DMS114 treated with DMSO at 0.1 percent for 48 hours (cell line): ENCODE data around the gene COL26A1.

Source experiments
- DNase-seq: peaks from one replicate; lab custom pipeline; 2025; ENCODE audit not compliant: unreplicated experiment; lab: John Stamatoyannopoulos, UW

COL26A1 gene

DNA sequence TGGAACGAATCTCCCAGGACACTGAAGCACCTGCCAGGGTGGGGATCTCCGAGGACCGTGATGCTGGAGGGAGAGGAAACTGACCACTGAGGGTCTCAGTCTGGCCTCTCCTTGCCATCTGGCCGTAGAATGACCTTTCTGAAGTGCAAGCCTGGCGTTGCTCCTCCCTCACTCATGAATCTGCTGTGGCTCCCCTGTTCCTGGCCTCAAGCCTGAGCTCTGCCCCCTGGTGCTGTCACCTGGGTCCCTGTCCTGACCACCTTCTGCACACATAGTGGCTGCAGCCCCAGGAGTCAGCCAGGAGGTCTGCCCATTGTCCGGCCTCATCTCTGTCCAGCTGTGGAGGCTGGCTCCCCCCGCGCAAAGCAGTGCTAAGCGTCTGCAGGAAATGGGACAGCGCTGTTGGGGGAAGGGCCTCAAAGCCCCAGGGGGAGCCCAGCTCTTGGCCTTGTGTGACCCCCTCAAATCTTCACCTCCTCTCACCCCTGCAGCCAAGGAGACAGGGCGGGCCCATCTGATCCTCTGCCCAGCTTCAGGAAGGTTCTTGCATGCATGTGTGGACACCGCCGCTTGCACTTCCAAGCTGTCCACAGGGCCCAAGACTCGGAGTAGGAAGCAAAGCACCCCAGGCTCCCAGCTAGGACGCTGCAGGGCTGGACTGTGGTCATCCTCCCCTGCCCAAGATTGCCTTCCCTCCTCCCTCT lies 200.7 kb downstream of the COL26A1 start:
- no peak for DNase-seq

DNA sequence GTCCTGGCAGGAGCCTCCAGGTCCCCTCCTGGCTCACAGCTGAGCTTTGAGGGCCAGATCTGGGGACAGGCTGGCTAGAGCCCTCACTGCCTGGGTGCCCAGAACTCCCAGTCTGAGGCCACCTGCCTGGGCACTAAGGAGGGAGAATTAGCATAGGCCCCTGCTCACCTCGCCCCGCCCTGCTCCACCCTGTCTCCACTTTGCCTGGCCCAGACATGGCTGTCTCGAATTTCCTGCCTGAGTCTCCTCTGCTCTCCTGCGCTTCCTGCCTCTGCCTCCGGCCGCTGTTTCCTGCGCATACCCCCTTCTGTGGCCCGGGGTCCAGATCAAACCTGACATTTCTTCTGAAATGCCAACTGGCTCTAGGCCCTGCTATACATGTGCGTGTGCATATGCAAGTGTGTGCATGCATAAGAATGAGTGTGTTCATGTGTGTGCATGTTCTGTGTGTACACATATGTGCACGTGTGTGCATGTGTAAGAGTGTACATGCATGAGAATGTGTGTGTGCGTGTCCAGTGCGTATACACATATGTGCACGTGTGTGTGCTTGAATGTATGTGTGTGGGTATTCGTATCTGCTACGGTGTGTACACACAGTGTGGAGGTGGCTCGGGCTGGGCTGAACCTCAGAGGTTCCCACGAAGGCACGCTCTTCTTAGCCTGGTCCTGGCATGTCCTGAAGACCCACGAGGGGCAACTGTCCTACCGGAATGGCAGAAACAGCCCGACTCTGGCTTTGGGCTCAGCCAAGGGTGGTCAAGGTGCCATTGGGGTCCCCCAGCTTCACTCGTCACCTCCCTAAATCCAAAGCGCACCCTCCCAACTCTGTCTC lies 201.5 kb downstream of the COL26A1 start:
- no peak for DNase-seq

DNA sequence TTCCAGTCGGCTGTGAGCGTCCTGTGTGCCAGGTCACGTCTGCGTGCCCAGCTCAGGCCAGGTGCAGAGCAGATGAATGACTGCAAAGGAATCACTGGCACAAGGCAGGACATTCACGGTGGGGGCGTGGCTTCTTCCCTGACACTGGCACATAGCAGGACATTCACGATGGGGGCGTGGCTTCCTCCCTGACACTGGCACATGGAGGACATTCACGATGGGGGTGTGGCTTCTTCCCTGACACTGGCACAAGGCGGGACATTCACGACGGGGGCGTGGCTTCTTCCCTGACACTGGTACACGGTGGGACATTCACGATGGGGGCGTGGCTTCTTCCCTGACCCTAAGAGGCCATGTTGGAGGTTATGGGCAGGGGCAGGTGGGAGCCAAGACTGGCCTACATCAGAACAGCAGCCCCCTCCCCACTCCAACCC lies 202.1 kb downstream of the COL26A1 start:
- no peak for DNase-seq

DNA sequence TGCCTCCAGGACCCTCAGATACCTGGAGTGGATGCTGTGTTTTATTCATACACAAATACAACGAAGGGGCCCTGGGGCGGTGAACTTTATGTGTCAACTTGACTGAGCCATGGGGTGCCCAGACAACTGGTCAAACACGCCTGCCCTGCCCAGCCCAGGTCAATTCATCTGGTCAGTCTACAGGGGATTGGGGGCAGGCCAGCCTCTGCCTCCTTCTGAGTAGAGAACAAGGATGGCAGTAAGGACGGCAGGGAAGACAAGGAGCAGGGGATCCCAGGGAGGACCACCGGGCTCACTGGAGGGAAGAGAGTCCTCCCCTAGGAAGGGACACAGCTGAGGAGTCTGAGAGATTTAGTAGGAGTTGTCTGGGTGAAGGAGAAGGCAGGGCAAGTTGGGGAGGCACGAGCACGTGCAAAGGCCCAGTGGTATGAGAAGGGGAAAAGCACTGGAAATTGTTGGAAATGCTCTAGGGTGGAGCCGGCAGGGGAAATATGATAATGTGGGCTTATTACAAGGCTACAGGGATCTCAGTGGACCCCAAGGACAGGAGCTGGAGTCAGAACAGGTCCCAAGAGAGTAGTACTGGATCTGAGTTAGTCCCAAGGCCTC lies 203.0 kb downstream of the COL26A1 start:
- DNase-seq: no peak

DNA sequence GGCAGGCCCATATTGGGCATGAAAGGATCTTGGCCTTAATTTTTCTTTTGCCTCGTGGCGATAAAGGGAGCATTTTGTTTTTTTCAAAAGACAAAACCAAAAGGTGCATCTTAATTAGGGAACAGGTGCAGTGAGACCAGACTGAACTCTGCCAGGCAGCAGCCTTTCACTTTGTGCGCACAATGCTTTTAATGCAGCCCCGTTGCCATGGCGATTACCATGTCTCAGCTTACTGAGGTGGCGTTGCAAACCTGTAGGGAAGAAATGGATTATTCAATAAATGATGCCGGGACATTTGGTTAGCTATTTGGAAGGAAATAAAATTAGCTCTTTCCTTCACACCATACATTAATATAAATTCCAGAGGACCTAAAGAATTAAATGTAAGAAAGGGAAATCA lies 204.6 kb downstream of the COL26A1 start:
- DNase-seq: no peak

DNA sequence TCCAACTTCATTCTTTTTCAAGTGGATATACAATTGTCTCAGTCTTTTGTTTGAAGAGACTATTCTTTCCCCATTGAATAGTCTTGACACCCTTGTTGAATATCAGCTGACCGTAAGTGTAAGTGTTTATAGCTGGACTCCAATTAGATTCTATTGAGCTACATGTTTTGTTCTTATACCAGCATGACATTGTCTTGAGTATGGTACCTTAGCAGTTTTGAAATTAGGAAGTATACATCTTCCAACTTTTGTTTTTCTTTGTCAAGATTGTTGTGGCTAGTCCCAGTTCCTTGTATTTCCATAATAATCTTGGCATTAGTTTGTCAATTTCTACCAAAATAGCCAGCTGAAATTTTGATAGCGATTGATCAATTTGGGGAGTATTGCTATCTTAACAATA lies 209.5 kb downstream of the COL26A1 start:
- no peak for DNase-seq

DNA sequence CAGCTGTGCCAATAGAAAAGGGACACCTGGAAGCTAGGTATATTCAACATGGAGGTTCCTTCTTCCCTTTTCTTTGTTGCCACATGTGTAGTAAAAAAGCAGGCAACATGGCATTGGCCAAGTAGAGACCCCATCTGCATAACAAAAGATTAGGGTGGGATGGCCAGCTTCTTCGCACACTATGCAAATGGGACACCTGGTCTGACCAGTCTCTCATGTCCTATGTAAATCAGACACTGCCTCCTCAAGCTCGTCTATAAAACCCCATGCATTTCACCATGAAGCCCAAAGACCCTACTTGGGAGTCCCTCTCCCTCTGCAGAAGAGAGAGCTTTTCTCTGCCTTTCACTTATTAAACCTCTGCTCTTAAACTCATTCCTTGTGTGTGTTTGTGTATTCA lies 212.5 kb downstream of the COL26A1 start:
- DNase-seq: no peak

DNA sequence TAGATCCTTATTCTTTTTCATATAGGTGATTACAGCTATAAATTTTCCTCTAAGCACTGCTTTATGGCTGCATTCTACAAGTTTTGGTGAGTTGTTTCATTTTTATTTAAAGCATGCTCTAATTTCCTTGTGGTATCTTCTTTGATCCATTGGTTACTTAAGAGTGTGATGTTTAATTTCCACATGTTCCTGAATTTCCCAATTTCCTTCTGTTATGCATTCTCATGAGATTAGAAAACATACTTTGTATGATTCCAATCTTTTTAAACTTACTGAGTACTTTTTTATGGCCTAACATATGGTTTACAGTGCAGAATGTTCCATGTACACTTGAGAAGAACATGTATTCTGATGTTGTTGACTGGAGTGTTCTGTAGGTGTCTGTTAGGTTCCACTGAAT lies 213.0 kb downstream of the COL26A1 start:
- DNase-seq: no peak

DNA sequence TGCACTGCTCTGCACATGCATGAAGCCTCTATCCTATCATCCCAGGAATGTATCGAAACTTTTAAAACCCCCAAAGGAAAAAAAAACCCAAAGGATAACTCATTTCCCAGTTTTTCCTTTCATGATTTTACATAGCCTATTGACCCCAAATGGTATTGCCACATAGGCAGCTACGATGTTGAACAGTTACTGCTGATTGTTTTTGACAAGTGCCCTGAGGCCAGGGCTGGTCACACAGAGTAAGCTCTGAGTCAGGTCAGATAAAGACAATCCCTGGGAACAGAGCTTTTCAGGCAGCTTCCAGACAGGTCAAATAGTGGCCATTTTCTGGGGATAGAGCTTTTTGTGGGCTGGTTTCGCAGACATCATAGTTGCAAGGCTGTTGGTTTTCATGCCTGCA lies 214.3 kb downstream of the COL26A1 start:
- DNase-seq: no peak

DNA sequence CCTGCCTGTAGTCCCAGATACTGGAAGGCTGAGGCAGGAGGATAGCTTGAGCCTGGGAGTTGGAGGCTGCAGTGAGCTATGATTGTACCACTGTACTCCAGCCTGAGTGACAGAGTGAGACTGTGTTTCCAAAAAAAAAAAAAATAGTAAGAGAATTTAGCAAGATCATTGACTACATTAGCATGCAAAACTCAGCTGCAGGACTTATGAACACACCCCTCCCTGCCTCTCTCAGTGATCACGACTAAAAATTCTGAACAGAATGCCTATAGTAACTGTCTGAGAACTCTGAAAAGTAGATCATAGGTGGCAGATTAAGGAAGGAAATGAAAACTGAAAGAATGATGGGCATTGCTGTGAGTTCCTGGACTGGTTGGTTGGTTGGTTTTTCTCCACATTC lies 215.9 kb downstream of the COL26A1 start:
- no peak for DNase-seq

DNA sequence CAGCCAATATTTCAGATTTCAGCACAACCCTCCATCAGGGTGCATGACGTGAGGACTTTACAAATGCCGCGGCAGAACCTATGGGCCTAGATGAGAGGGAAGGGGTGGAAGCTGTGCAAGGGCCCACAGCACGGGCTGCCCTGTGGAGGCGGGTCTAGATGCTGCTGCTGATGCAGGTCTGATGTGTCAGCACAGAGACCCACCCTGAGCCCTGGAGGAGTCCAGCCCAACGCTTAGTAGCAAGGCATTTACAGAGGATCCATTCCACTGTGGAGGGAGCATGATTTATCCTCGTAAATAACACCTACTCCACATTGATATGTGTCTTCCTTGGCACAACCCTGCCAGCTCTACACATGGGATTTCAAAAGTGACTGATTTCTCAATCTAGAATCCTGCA lies 217.9 kb downstream of the COL26A1 start:
- no peak for DNase-seq

DNA sequence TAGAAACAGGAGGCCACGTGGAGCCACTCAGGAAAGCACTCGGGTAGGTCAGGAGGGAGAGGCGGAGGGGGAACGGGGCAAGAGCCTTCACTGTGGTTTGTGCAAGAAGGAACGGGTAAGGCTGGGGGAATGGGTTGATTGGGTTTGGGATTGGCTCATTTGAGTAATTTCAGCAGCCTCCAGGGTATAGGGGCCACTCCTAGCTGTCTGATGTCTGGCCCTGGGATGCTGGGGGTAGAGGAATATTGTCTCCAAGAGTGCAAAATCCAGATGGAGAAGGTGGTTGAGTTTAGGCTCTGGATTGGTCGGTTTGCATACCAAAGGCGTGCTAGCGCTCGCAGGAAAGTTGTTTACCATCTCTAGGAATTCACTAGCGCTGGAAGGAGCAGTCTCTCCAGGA lies 219.2 kb downstream of the COL26A1 start:
- no peak for DNase-seq

DNA sequence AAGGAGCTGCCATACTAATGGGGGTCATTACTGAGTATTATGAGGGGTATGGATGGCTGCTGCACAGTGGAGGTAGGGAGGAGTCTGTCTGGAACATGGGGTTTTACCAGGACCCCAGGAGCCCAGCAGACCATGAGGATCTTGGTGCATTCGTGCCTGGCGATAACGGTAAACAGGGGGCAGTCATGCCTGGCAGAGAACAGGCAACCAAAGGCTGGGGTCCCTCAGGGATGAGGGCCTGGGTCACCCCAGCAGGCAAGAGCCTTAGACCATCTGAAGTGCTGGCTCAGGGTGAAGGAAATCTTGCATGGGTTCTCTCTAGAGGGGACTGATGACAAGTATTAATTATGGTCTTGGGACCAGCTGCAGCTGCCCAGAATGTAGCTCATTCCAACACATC lies 220.3 kb downstream of the COL26A1 start:
- DNase-seq: no peak

DNA sequence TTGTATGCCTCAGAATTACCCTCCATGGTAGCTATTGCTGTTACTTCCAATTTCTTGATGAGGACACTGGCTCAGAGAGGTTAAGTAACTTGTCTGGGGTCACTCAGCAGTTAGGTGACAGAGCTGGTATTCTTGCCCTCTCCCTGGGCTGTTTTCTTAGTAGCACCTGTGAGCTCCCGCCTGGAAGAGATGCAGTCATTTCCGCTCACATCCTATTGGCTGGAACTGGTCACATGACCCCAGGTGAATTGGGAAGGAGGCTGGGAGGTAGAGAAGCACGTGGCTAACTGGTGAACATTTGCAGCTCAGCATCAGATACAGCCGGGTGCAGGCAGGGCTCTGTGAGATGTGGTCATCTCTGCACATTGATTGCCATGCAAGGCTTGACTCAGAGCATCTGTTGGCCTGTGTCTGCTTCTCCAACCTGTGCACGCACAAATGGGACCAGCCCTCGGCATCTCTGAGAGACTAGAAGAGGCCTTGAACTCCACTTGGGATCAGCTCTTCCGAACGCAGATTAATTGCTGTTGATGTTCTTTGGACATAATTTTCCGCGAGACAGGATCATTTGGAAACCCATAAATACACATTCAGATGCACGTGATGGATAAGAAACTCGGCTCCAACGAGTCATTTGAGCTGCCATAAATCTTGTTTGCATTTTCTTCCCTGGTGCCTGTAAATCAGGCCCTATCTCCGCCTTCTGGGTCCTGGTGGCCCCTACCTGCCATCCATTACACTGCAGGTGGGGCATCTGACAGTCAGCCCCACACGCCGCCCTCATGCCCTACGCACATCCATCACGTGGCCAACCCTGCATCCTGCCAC lies 223.6 kb downstream of the COL26A1 start:
- no peak for DNase-seq

DNA sequence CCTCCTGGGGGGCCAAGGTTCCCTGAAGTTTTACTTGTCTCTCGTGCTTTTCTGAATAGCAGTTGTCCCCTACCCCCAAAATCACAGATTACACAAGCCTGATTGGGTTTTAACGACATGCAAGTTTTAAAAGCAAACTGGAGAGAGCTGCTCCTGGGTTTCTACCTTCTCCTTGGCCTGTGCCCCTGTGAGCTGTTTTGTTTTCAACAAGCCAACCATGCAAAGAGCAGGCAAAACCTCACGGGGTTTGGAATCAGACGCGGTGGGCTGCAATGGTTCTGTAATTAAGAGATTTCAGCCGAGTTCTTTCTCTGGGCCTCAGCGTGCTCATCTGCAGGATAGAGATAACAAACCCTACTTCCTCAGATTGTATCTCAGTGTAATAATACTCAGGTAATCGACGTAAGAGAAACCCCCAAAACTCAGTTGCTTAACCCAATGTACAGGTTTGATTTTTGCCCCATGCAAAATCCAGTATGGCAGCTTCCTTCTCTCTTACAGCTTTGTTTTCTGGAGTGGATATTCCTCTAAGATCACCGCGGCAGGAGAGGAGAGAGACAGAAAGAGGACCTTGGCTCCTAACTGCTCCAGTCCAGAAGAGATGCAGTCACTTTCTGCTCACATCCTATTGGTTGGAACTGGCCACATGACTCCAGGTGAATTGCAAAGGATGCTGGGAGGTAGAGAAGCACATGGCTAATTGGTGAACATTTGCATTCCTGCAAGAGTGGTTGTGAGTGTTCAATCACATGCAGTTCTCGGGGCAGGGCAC lies 224.4 kb downstream of the COL26A1 start:
- no peak for DNase-seq

DNA sequence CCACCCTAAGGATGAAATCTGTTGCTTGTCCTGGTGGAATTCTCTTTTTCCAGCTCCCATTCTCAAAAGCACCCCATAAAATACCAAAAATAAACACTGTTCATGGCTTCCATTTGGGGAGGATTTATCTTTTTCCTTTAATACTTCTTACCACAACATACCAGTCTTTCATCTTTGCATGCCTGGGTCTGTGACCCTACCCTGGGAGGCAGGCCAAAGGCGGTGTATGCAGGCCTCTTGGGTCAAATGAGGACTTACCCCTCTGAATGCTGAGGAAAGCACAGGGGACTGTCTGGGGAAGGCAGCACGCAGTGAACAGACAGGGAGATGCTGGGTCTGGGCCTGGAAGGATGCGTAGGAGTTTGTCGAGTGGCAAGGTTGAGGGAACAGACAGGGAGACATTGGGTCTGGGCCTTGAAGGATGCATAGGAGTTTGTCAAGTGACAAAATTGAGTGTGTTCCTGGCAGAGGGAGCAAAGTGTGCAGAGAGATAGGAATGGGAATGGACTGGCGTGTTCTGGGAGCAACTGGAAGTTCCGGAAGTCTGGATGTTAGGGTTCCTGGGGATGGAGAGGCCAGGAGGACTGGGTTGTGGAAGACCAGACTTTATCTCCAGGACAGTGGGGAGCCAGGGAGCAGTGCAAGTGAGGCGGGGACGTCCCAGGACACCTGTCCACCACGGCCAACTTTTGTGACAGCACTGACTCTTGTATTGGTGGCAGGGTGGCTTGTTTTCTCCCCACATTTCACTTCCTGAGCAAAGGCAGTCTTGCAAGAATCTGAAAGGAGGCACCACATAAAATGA lies 225.7 kb downstream of the COL26A1 start:
- DNase-seq: no peak

DNA sequence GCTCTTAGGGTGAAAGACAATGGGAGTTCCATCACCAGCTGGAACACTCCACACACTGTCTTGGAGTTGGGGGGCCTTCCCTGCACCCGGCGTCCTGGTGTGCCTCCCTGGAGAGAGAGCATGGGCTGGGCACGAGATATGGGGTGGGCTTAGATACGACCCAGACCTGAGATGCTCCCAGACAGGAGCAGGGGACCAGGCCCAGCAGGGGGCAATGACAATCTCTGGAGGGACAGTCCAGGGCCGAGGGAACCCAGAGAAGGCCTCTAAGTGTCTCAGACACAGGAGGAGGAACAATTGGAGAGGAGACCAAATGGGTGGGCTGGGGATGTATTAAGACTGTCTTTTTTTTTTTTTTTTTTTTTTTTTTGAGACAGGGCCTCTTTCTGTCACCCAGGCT lies 226.4 kb downstream of the COL26A1 start:
- no peak for DNase-seq

DNA sequence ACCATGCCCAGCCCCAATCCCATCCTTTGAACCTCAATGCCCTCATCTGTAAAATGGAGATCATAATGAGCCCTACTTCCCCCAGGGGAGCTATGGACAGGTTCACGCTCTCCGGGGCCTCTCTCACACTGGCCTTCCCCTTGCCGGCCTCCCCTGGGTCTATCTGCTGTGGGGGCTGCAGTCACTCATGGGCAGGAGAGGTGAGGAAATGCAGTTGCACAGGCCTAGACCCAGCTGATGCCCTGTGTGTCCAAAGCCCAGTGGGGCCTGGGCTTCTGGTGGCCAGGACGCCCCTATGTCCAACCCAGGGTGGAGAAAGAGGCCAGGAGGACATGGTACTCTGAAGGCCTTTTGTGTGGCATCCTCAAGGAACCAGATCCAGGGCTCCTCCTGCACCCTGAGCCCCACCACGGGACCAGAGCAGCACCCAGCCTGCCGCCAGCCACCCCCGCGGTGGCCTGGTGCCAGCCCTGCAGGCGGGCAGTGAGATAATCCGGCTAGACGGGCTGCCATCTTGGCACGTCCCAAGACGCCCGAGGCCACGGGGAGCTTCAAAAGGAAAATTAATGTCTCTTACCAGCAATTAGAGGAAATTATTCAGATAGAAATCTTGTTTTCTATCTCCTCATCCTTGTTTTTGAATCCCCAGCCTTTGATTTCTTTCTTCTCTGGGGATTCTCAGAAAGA lies 227.4 kb downstream of the COL26A1 start:
- no peak for DNase-seq
